ENCODE data around the gene TANC1. TPM values are rescaled to one million over a fixed set of nuclear protein-coding genes. Genes with fewer than 3 reads are reported as not detected.

Gene TANC1
- total RNA-seq, 1 donor from 2014 or later, result 45.0 TPM

DNA sequence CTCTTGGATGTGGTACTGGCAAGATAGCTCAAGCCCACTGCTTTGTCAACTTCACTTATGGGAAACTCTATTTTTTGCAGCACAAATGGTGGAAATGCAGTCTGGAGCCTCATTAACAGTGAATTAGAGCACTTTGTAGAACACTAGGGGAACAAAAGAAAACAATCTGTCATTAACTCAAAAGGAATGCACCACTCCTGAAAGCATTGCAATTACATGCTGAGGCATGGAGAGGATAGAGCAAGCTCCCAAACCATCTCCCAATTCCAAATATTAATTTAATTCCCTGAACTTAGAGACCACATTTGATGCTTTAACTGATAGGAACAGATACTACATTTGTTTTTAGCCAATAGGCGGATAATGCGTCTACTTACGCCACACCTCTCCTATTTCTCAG, 32.8 kb upstream of the TANC1 start:
- H3K9me3 Mint-ChIP-seq (ENCODE audit: unreplicated experiment), result no peaks in the 10 kb centered on the region
- no peaks in the 10 kb centered on the region for H3K27me3 ChIP-seq (ENCODE audit: insufficient read depth, low read length)
- H3K4me3 ChIP-seq (ENCODE audit: insufficient read depth, low read depth, low read length), result no peak overlapping the region
- TF ChIP-seq EZH2 (IDR thresholded peaks at IDR 0.05; ENCODE audit: insufficient read depth, low read length), result no peak
- TF ChIP-seq, protein P1, sequence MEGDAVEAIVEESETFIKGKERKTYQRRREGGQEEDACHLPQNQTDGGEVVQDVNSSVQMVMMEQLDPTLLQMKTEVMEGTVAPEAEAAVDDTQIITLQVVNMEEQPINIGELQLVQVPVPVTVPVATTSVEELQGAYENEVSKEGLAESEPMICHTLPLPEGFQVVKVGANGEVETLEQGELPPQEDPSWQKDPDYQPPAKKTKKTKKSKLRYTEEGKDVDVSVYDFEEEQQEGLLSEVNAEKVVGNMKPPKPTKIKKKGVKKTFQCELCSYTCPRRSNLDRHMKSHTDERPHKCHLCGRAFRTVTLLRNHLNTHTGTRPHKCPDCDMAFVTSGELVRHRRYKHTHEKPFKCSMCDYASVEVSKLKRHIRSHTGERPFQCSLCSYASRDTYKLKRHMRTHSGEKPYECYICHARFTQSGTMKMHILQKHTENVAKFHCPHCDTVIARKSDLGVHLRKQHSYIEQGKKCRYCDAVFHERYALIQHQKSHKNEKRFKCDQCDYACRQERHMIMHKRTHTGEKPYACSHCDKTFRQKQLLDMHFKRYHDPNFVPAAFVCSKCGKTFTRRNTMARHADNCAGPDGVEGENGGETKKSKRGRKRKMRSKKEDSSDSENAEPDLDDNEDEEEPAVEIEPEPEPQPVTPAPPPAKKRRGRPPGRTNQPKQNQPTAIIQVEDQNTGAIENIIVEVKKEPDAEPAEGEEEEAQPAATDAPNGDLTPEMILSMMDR (IDR thresholded peaks at IDR 0.05; ENCODE audit: insufficient read depth, low read depth, low read length), result no peak
- no peaks in the 10 kb centered on the region for H3K27me3 Mint-ChIP-seq (ENCODE audit: low read depth, unreplicated experiment)
- H3K9me3 ChIP-seq (ENCODE audit: insufficient read depth, low read depth, low read length), result no peaks in the 10 kb centered on the region
- H3K4me2 ChIP-seq (ENCODE audit: low read length), result no peak overlapping the region
- H3K27ac ChIP-seq (ENCODE audit: low read depth, low read length), result no peak overlapping the region
- H3K36me3 ChIP-seq (ENCODE audit: insufficient read depth, low read length), result no peaks in the 10 kb centered on the region
- no peak overlapping the region for H3K9ac ChIP-seq (ENCODE audit: low read length)
- no peaks in the 10 kb centered on the region for H4K20me1 ChIP-seq (ENCODE audit: insufficient read depth, low read length)
- DNase-seq (ENCODE audit: low read depth), result no peak
- no peak for FAIRE-seq
- peaks cover 26% of the 10 kb centered on the region for H3K4me1 Mint-ChIP-seq (ENCODE audit: low read depth, unreplicated experiment)
- no peak overlapping the region for H2AFZ ChIP-seq (ENCODE audit: low read depth, low read length)
- H3K27ac Mint-ChIP-seq (ENCODE audit: unreplicated experiment), result no peak overlapping the region
- H3K4me3 Mint-ChIP-seq (ENCODE audit: unreplicated experiment), result no peak overlapping the region
- H3K36me3 Mint-ChIP-seq (ENCODE audit: low read depth, unreplicated experiment), result no peaks in the 10 kb centered on the region
- no peaks in the 10 kb centered on the region for H3K79me2 ChIP-seq (ENCODE audit: insufficient read depth, low read length)
- H3K4me1 ChIP-seq (ENCODE audit: insufficient read depth, low read length), result peaks cover 24% of the 10 kb centered on the region

DNA sequence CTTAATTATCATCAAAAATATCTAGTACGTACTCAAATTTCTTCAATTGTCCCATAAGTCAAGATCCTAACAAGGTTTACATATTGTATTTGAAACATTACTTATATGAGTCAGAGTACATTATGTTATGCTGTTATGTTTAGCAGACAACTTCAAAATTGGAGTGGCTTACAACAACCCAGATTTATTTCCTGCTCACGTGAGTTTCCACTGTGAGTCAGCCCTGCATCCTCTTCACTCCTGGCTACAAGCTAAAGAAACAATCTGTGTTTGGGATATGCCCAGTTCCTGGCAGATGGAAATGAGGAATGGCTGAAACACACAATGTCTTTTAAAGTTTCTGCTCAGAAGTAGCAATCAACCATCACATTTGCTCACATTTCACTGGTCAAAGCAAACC, 31.5 kb upstream of the TANC1 start:
- no peaks in the 10 kb centered on the region for H3K9me3 ChIP-seq (ENCODE audit: insufficient read depth, low read depth, low read length)
- Mint-ChIP-seq H3K27ac (ENCODE audit: unreplicated experiment) (no peak overlapping the region), H3K4me1 (ENCODE audit: low read depth, unreplicated experiment) (peaks cover 16% of the 10 kb centered on the region), H3K27me3 (ENCODE audit: low read depth, unreplicated experiment) (no peaks in the 10 kb centered on the region), H3K36me3 (ENCODE audit: low read depth, unreplicated experiment) (no peaks in the 10 kb centered on the region), H3K9me3 (ENCODE audit: unreplicated experiment) (no peaks in the 10 kb centered on the region), H3K4me3 (ENCODE audit: unreplicated experiment) (no peak overlapping the region)
- H3K4me3 ChIP-seq (ENCODE audit: insufficient read depth, low read depth, low read length), result no peak overlapping the region
- DNase-seq (ENCODE audit: low read depth), result peak; percentile 85
- H3K4me2 ChIP-seq (ENCODE audit: low read length), result peak overlapping the region; percentile 38
- no peaks in the 10 kb centered on the region for H3K79me2 ChIP-seq (ENCODE audit: insufficient read depth, low read length)
- no peak overlapping the region for H3K9ac ChIP-seq (ENCODE audit: low read length)
- TF ChIP-seq, protein P1 (IDR thresholded peaks at IDR 0.05; ENCODE audit: insufficient read depth, low read depth, low read length), result no peak
- no peak for TF ChIP-seq EZH2 (IDR thresholded peaks at IDR 0.05; ENCODE audit: insufficient read depth, low read length)
- no peak for FAIRE-seq
- no peaks in the 10 kb centered on the region for H3K27me3 ChIP-seq (ENCODE audit: insufficient read depth, low read length)
- H2AFZ ChIP-seq (ENCODE audit: low read depth, low read length), result no peak overlapping the region
- no peaks in the 10 kb centered on the region for H3K36me3 ChIP-seq (ENCODE audit: insufficient read depth, low read length)
- H3K27ac ChIP-seq (ENCODE audit: low read depth, low read length), result peak overlapping the region; percentile 35
- no peaks in the 10 kb centered on the region for H4K20me1 ChIP-seq (ENCODE audit: insufficient read depth, low read length)
- H3K4me1 ChIP-seq (ENCODE audit: insufficient read depth, low read length), result peaks cover 11% of the 10 kb centered on the region

DNA sequence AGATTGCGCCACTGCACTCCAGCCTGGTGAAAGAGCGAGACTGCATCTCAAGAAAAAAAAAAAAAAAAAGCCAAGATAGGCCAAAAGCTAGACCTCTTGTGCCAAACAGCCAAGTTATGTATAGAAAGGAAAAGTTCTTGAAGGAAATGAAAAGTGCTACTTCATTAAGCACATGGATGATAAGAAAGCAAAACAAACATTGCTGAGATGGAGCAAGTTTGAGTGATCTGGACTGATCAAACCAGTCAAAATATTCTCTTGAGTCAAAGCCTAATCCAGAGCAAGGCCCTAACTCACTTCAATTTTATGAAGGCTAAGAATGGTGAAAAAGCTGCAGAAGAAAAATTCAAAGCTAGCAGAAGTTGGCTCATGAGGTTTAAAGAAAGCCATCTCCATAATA, 28.1 kb upstream of the TANC1 start:
- no peaks in the 10 kb centered on the region for H3K36me3 ChIP-seq (ENCODE audit: insufficient read depth, low read length)
- no peak overlapping the region for H2AFZ ChIP-seq (ENCODE audit: low read depth, low read length)
- H4K20me1 ChIP-seq (ENCODE audit: insufficient read depth, low read length), result no peaks in the 10 kb centered on the region
- no peaks in the 10 kb centered on the region for H3K9me3 ChIP-seq (ENCODE audit: insufficient read depth, low read depth, low read length)
- Mint-ChIP-seq H3K4me3 (ENCODE audit: unreplicated experiment) (no peak overlapping the region), H3K27me3 (ENCODE audit: low read depth, unreplicated experiment) (no peaks in the 10 kb centered on the region), H3K9me3 (ENCODE audit: unreplicated experiment) (no peaks in the 10 kb centered on the region), H3K36me3 (ENCODE audit: low read depth, unreplicated experiment) (no peaks in the 10 kb centered on the region), H3K4me1 (ENCODE audit: low read depth, unreplicated experiment) (peaks cover 11% of the 10 kb centered on the region), H3K27ac (ENCODE audit: unreplicated experiment) (no peak overlapping the region)
- no peaks in the 10 kb centered on the region for H3K27me3 ChIP-seq (ENCODE audit: insufficient read depth, low read length)
- H3K4me1 ChIP-seq (ENCODE audit: insufficient read depth, low read length), result peaks cover 3% of the 10 kb centered on the region
- H3K4me3 ChIP-seq (ENCODE audit: insufficient read depth, low read depth, low read length), result no peak overlapping the region
- no peaks in the 10 kb centered on the region for H3K79me2 ChIP-seq (ENCODE audit: insufficient read depth, low read length)
- DNase-seq (ENCODE audit: low read depth), result no peak
- no peak overlapping the region for H3K4me2 ChIP-seq (ENCODE audit: low read length)
- H3K27ac ChIP-seq (ENCODE audit: low read depth, low read length), result no peak overlapping the region
- no peak overlapping the region for H3K9ac ChIP-seq (ENCODE audit: low read length)
- TF ChIP-seq EZH2 (IDR thresholded peaks at IDR 0.05; ENCODE audit: insufficient read depth, low read length), result no peak
- TF ChIP-seq, protein P1 (IDR thresholded peaks at IDR 0.05; ENCODE audit: insufficient read depth, low read depth, low read length), result no peak
- FAIRE-seq, result no peak

Data from astrocyte (in vitro differentiated cells and primary cell).